ENCODE measurements around the gene GSTO2. TPM values are rescaled to one million over a fixed set of nuclear protein-coding genes. Genes with fewer than 3 reads are reported as not detected.

GSTO2 gene
- total and polyA plus RNA-seq, 2 of the 13 experiments (the other 11 are each of a cell fraction or from before 2014, with no cell fraction given) = 2.1 to 7.9 TPM

DNA sequence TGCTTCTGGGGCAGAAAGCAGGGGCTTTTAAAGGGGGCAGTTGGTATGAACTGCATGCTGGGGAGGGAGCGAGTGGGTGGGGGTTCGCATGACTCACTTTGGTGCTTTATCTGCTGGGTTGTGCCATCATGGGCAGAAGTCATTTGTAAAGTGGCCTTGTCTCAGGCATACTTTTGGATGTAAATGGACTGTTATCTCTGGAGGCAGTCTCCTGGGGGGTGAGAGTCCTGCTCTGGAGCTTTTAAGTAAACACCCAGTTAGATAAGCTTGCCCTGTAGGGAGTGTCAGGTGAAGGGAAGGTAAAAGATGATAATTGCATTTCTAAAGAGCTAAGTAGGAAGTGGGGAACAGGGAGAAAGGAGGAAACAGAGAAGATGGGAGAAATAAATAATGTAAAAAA is 15.9 kb upstream of the GSTO2 start (continued):
- TF ChIP-seq, protein P1, sequence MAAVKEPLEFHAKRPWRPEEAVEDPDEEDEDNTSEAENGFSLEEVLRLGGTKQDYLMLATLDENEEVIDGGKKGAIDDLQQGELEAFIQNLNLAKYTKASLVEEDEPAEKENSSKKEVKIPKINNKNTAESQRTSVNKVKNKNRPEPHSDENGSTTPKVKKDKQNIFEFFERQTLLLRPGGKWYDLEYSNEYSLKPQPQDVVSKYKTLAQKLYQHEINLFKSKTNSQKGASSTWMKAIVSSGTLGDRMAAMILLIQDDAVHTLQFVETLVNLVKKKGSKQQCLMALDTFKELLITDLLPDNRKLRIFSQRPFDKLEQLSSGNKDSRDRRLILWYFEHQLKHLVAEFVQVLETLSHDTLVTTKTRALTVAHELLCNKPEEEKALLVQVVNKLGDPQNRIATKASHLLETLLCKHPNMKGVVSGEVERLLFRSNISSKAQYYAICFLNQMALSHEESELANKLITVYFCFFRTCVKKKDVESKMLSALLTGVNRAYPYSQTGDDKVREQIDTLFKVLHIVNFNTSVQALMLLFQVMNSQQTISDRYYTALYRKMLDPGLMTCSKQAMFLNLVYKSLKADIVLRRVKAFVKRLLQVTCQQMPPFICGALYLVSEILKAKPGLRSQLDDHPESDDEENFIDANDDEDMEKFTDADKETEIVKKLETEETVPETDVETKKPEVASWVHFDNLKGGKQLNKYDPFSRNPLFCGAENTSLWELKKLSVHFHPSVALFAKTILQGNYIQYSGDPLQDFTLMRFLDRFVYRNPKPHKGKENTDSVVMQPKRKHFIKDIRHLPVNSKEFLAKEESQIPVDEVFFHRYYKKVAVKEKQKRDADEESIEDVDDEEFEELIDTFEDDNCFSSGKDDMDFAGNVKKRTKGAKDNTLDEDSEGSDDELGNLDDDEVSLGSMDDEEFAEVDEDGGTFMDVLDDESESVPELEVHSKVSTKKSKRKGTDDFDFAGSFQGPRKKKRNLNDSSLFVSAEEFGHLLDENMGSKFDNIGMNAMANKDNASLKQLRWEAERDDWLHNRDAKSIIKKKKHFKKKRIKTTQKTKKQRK (IDR thresholded peaks at IDR 0.05; ENCODE audit: low read length) = no peak
- TF ChIP-seq, protein P2, sequence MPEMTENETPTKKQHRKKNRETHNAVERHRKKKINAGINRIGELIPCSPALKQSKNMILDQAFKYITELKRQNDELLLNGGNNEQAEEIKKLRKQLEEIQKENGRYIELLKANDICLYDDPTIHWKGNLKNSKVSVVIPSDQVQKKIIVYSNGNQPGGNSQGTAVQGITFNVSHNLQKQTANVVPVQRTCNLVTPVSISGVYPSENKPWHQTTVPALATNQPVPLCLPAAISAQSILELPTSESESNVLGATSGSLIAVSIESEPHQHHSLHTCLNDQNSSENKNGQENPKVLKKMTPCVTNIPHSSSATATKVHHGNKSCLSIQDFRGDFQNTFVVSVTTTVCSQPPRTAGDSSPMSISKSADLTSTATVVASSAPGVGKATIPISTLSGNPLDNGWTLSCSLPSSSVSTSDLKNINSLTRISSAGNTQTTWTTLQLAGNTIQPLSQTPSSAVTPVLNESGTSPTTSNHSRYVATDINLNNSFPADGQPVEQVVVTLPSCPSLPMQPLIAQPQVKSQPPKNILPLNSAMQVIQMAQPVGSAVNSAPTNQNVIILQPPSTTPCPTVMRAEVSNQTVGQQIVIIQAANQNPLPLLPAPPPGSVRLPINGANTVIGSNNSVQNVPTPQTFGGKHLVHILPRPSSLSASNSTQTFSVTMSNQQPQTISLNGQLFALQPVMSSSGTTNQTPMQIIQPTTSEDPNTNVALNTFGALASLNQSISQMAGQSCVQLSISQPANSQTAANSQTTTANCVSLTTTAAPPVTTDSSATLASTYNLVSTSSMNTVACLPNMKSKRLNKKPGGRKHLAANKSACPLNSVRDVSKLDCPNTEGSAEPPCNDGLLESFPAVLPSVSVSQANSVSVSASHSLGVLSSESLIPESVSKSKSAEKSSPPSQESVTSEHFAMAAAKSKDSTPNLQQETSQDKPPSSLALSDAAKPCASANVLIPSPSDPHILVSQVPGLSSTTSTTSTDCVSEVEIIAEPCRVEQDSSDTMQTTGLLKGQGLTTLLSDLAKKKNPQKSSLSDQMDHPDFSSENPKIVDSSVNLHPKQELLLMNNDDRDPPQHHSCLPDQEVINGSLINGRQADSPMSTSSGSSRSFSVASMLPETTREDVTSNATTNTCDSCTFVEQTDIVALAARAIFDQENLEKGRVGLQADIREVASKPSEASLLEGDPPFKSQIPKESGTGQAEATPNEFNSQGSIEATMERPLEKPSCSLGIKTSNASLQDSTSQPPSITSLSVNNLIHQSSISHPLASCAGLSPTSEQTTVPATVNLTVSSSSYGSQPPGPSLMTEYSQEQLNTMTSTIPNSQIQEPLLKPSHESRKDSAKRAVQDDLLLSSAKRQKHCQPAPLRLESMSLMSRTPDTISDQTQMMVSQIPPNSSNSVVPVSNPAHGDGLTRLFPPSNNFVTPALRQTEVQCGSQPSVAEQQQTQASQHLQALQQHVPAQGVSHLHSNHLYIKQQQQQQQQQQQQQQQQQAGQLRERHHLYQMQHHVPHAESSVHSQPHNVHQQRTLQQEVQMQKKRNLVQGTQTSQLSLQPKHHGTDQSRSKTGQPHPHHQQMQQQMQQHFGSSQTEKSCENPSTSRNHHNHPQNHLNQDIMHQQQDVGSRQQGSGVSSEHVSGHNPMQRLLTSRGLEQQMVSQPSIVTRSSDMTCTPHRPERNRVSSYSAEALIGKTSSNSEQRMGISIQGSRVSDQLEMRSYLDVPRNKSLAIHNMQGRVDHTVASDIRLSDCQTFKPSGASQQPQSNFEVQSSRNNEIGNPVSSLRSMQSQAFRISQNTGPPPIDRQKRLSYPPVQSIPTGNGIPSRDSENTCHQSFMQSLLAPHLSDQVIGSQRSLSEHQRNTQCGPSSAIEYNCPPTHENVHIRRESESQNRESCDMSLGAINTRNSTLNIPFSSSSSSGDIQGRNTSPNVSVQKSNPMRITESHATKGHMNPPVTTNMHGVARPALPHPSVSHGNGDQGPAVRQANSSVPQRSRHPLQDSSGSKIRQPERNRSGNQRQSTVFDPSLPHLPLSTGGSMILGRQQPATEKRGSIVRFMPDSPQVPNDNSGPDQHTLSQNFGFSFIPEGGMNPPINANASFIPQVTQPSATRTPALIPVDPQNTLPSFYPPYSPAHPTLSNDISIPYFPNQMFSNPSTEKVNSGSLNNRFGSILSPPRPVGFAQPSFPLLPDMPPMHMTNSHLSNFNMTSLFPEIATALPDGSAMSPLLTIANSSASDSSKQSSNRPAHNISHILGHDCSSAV (CRISPR knock-in tag; IDR thresholded peaks at IDR 0.05; ENCODE audit: borderline replicate concordance) = no peak
- TF ChIP-seq ZNF224 (CRISPR knock-in tag; IDR thresholded peaks at IDR 0.05) (0 out of 2 replicates have a peak, but pooled peaks have one; percentile 46), TBL1XR1 (IDR thresholded peaks at IDR 0.05; ENCODE audit: borderline replicate concordance, low read length, partially characterized antibody) (no peak), ZNF225 (CRISPR knock-in tag; IDR thresholded peaks at IDR 0.05) (no peak), ATRX (CRISPR knock-in tag; IDR thresholded peaks at IDR 0.05; ENCODE audit: borderline replicate concordance) (no peak), ZNF816 (CRISPR knock-in tag; IDR thresholded peaks at IDR 0.05; ENCODE audit: borderline replicate concordance) (no peak), NR2F1 (CRISPR knock-in tag; IDR thresholded peaks at IDR 0.05) (peak in 1 of 2 experiments; percentile 43; a peak in 2 of 4 replicates), STAT5B (CRISPR knock-in tag; IDR thresholded peaks at IDR 0.05) (peak; percentile 35; the same call in 1 of the 2 replicates)
- TF ChIP-seq, protein P3, sequence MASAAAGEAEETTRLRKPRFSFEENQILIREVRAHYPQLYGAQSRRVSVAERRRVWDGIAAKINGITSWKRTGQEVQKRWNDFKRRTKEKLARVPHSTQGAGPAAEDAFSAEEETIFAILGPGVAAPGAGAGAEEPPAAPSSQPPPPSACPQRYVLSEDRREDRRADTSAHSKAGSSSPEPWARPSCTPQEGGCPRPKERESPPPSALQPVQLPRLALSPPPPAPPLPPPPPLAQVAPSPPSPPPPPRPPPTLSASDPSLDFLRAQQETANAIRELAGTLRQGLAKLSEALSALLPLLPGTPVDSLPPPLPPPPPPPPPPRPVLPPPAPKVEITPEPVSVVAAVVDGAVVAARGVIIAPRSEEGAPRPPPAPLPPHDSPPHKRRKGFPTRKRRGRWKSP (CRISPR knock-in tag; IDR thresholded peaks at IDR 0.05) = no peak
- TF ChIP-seq, protein P4, sequence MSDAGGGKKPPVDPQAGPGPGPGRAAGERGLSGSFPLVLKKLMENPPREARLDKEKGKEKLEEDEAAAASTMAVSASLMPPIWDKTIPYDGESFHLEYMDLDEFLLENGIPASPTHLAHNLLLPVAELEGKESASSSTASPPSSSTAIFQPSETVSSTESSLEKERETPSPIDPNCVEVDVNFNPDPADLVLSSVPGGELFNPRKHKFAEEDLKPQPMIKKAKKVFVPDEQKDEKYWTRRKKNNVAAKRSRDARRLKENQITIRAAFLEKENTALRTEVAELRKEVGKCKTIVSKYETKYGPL (CRISPR knock-in tag; IDR thresholded peaks at IDR 0.05) = no peak
- TF ChIP-seq, protein P5, sequence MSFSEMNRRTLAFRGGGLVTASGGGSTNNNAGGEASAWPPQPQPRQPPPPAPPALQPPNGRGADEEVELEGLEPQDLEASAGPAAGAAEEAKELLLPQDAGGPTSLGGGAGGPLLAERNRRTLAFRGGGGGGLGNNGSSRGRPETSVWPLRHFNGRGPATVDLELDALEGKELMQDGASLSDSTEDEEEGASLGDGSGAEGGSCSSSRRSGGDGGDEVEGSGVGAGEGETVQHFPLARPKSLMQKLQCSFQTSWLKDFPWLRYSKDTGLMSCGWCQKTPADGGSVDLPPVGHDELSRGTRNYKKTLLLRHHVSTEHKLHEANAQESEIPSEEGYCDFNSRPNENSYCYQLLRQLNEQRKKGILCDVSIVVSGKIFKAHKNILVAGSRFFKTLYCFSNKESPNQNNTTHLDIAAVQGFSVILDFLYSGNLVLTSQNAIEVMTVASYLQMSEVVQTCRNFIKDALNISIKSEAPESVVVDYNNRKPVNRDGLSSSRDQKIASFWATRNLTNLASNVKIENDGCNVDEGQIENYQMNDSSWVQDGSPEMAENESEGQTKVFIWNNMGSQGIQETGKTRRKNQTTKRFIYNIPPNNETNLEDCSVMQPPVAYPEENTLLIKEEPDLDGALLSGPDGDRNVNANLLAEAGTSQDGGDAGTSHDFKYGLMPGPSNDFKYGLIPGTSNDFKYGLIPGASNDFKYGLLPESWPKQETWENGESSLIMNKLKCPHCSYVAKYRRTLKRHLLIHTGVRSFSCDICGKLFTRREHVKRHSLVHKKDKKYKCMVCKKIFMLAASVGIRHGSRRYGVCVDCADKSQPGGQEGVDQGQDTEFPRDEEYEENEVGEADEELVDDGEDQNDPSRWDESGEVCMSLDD (CRISPR knock-in tag; IDR thresholded peaks at IDR 0.05; ENCODE audit: borderline replicate concordance) = peak; percentile 71; the same call in 1 of the 2 replicates

Data from HepG2 (cell line).